ENCODE data around the gene ELMO3. TPM values are rescaled to one million over a fixed set of nuclear protein-coding genes. Genes with fewer than 3 reads are reported as not detected.

Gene ELMO3
- total and polyA plus RNA-seq, 2 of the 13 experiments (the other 11 are each of a cell fraction or from before 2014, with no cell fraction given): 2.6 to 4.0 TPM

DNA sequence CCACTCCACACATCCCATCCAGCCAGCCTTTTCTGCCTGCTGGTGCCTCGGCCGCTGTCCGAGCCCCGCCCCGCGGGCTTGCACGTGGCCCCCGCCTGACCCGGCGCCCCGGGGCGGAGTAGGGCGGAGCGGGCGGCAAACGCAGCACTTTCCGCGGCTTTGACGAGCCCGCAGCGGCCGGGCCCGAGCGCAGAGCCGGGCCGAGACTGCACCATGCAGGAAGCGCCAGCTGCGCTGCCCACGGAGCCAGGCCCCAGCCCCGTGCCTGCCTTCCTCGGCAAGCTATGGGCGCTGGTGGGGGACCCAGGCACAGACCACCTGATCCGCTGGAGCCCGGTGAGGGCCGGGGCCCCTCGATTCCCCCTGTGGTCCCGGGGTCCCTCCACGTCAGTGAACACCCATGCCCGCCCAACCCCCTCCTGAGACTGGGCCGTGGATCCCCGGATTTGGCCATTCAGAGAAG is 34.3 kb upstream of the ELMO3 start, which contains the start of gene HSF4 (continued):
- TF ChIP-seq, protein P1, sequence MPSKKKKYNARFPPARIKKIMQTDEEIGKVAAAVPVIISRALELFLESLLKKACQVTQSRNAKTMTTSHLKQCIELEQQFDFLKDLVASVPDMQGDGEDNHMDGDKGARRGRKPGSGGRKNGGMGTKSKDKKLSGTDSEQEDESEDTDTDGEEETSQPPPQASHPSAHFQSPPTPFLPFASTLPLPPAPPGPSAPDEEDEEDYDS (CRISPR knock-in tag; IDR thresholded peaks at IDR 0.05): peak; percentile 62
- TF ChIP-seq, protein P2, sequence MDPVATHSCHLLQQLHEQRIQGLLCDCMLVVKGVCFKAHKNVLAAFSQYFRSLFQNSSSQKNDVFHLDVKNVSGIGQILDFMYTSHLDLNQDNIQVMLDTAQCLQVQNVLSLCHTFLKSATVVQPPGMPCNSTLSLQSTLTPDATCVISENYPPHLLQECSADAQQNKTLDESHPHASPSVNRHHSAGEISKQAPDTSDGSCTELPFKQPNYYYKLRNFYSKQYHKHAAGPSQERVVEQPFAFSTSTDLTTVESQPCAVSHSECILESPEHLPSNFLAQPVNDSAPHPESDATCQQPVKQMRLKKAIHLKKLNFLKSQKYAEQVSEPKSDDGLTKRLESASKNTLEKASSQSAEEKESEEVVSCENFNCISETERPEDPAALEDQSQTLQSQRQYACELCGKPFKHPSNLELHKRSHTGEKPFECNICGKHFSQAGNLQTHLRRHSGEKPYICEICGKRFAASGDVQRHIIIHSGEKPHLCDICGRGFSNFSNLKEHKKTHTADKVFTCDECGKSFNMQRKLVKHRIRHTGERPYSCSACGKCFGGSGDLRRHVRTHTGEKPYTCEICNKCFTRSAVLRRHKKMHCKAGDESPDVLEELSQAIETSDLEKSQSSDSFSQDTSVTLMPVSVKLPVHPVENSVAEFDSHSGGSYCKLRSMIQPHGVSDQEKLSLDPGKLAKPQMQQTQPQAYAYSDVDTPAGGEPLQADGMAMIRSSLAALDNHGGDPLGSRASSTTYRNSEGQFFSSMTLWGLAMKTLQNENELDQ (CRISPR knock-in tag; IDR thresholded peaks at IDR 0.05; ENCODE audit: borderline replicate concordance): no peak
- TF ChIP-seq PBX3 (CRISPR knock-in tag; IDR thresholded peaks at IDR 0.05; ENCODE audit: borderline replicate concordance) (peak; percentile 68; the same call in 1 of the 2 replicates), ZFP1 (CRISPR knock-in tag; IDR thresholded peaks at IDR 0.05) (no peak), NFIB (CRISPR knock-in tag; IDR thresholded peaks at IDR 0.05; ENCODE audit: borderline replicate concordance) (no peak), NFKBIZ (CRISPR knock-in tag; IDR thresholded peaks at IDR 0.05) (0 out of 2 replicates have a peak, but pooled peaks have one; percentile 46), ZNF75D (CRISPR knock-in tag; IDR thresholded peaks at IDR 0.05; ENCODE audit: borderline replicate concordance) (no peak), POLR2A (IDR thresholded peaks at IDR 0.05; ENCODE audit: insufficient read depth in 1 of 2, low read depth in 2 of 2, low read length in 2 of 2) (no peak), RNF2 (conservative IDR thresholded peaks at IDR 0.05; ENCODE audit: low read depth) (peak; percentile 75), ZNF670 (CRISPR knock-in tag; IDR thresholded peaks at IDR 0.05; ENCODE audit: borderline replicate concordance) (peak; percentile 57; the same call in 1 of the 2 replicates), ZFYVE20 (CRISPR knock-in tag; IDR thresholded peaks at IDR 0.05; ENCODE audit: borderline replicate concordance, low read depth) (0 out of 2 replicates have a peak, but pooled peaks have one; percentile 51), HES4 (CRISPR knock-in tag; IDR thresholded peaks at IDR 0.05; ENCODE audit: borderline replicate concordance) (peak; percentile 89; the same call in 1 of the 2 replicates), ZNF549 (CRISPR knock-in tag; IDR thresholded peaks at IDR 0.05) (0 out of 2 replicates have a peak, but pooled peaks have one; percentile 52), PAWR (CRISPR knock-in tag; IDR thresholded peaks at IDR 0.05; ENCODE audit: borderline replicate concordance) (no peak), ZNF362 (CRISPR knock-in tag; IDR thresholded peaks at IDR 0.05; ENCODE audit: borderline replicate concordance) (no peak; the same call in 1 of the 2 replicates), BORCS8-MEF2B (CRISPR knock-in tag; IDR thresholded peaks at IDR 0.05) (peak; percentile 98), ZNF792 (CRISPR knock-in tag; IDR thresholded peaks at IDR 0.05) (peak; percentile 91), ZNF501 (CRISPR knock-in tag; IDR thresholded peaks at IDR 0.05) (peak; percentile 63; the same call in 1 of the 2 replicates), ZHX2 (IDR thresholded peaks at IDR 0.05; ENCODE audit: low read depth) (peak; percentile 57; the same call in 1 of the 2 replicates), ZHX2 (CRISPR knock-in tag; IDR thresholded peaks at IDR 0.05; ENCODE audit: borderline replicate concordance) (peak; percentile 76; the same call in 1 of the 2 replicates)

All from HepG2 (cell line).